H9 (cell line): ENCODE measurements around the gene GPBAR1. TPM values are rescaled to one million over a fixed set of nuclear protein-coding genes. Genes with fewer than 3 reads are reported as not detected.

Experiments
- DNase-seq: peaks from one replicate; pipeline ENCODE4 v3.0.0-alpha.2; 2017
- H2AFZ ChIP-seq: one replicate; pipeline ENCODE4 v1.6.1; 2013; ENCODE audit warnings: mild to moderate bottlenecking, low read length, control low read depth, moderate library complexity
- H2AK5ac ChIP-seq: 2 replicates; pipeline ENCODE4 v1.6.1; 2013; ENCODE audit warnings: low read length, control low read depth, mixed read lengths; ENCODE audit not compliant: insufficient read length
- H2BK120ac ChIP-seq: one replicate; pipeline ENCODE4 v1.6.1; 2013; ENCODE audit warnings: low read depth, mild to moderate bottlenecking, low read length, control low read depth, inconsistent platforms; ENCODE audit not compliant: poor library complexity, severe bottlenecking
- H2BK12ac ChIP-seq: 2 replicates; pipeline ENCODE4 v1.6.1; 2013; ENCODE audit warnings: low read length, control low read depth, mixed read lengths, low read depth; ENCODE audit not compliant: insufficient read length
- H2BK15ac ChIP-seq: 2 replicates; pipeline ENCODE4 v1.6.1; 2013; ENCODE audit warnings: low read depth, low read length, control low read depth
- H2BK20ac ChIP-seq: one replicate; pipeline ENCODE4 v1.6.1; 2013; ENCODE audit warnings: low read depth, mild to moderate bottlenecking, low read length, control low read depth, inconsistent platforms; ENCODE audit not compliant: poor library complexity, severe bottlenecking
- H2BK5ac ChIP-seq: 2 replicates; pipeline ENCODE4 v1.6.1; 2013; ENCODE audit warnings: low read length, control low read depth, mixed read lengths; ENCODE audit not compliant: insufficient read length
- H3K14ac ChIP-seq: 2 replicates; pipeline ENCODE4 v1.6.1; 2013; ENCODE audit warnings: low read length, control low read depth; ENCODE audit not compliant: insufficient read depth
- H3K18ac ChIP-seq: 2 replicates; pipeline ENCODE4 v1.6.1; 2013; ENCODE audit warnings: low read depth, mild to moderate bottlenecking, mixed read lengths, low read length, control low read depth; ENCODE audit not compliant: insufficient read length
- H3K23ac ChIP-seq: 2 replicates; pipeline ENCODE4 v1.6.1; 2013; ENCODE audit warnings: low read length, control low read depth, mixed read lengths, low read depth; ENCODE audit not compliant: insufficient read length
- H3K23me2 ChIP-seq: 2 replicates; pipeline ENCODE4 v1.6.1; 2013; ENCODE audit warnings: low read depth, mild to moderate bottlenecking, mixed read lengths, low read length, control low read depth; ENCODE audit not compliant: insufficient read length, poor library complexity, severe bottlenecking
- H3K27ac ChIP-seq: 2 replicates; pipeline ENCODE4 v1.5.1; 2013; ENCODE audit warnings: low read length, control low read depth, mixed read lengths, low read depth; ENCODE audit not compliant: insufficient read length
- H3K27me3 ChIP-seq: 2 replicates; pipeline ENCODE4 v1.6.1; 2013; ENCODE audit warnings: low read length, control low read depth, inconsistent platforms; ENCODE audit not compliant: insufficient read depth
- H3K4ac ChIP-seq: 2 replicates; pipeline ENCODE4 v1.6.1; 2013; ENCODE audit warnings: low read depth, mild to moderate bottlenecking, control low read depth, inconsistent platforms, low read length, moderate library complexity
- H3K4me1 ChIP-seq: 2 replicates; pipeline ENCODE4 v1.6.1; 2013; ENCODE audit warnings: low read length, control low read depth, inconsistent platforms; ENCODE audit not compliant: insufficient read depth
- H3K4me2 ChIP-seq: 2 replicates; pipeline ENCODE4 v1.6.1; 2013; ENCODE audit warnings: low read length, control low read depth, mixed read lengths; ENCODE audit not compliant: insufficient read length, insufficient read depth
- H3K56ac ChIP-seq: 2 replicates; pipeline ENCODE4 v1.6.1; 2013; ENCODE audit warnings: low read depth, mild to moderate bottlenecking, mixed read lengths, low read length, control low read depth; ENCODE audit not compliant: insufficient read length
- H3K79me1 ChIP-seq: 2 replicates; pipeline ENCODE4 v1.6.1; 2013; ENCODE audit warnings: low read depth, mild to moderate bottlenecking, moderate library complexity, low read length, control low read depth, inconsistent platforms; ENCODE audit not compliant: insufficient read depth, poor library complexity, severe bottlenecking
- H3K79me2 ChIP-seq: 2 replicates; pipeline ENCODE4 v1.6.1; 2013; ENCODE audit warnings: low read length, control low read depth, inconsistent platforms; ENCODE audit not compliant: insufficient read depth
- H3K9ac ChIP-seq: 2 replicates; pipeline ENCODE4 v1.6.1; 2013; ENCODE audit warnings: low read length, control low read depth, mixed read lengths; ENCODE audit not compliant: insufficient read length; ENCODE audit errors: extremely low read depth
- H3K9me3 ChIP-seq: one replicate; pipeline ENCODE4 v1.6.1; 2013; ENCODE audit warnings: low read depth, low read length, inconsistent platforms; ENCODE audit not compliant: control insufficient read depth
- H3T11ph ChIP-seq: one replicate; pipeline ENCODE4 v1.6.1; 2013; ENCODE audit warnings: mild to moderate bottlenecking, low read length, control low read depth, inconsistent platforms
- H4K20me1 ChIP-seq: one replicate; pipeline ENCODE4 v1.6.1; 2013; ENCODE audit not compliant: control insufficient read depth, insufficient read length, insufficient read depth
- H4K5ac ChIP-seq: 2 replicates; pipeline ENCODE4 v1.6.1; 2013; ENCODE audit warnings: low read depth, mild to moderate bottlenecking, mixed read lengths, low read length, control low read depth; ENCODE audit not compliant: insufficient read length
- H4K8ac ChIP-seq: replicated peaks from 2 replicates; pipeline ENCODE4 v1.6.1; 2013; ENCODE audit warnings: low read length, control low read depth, mixed read lengths, low read depth; ENCODE audit not compliant: insufficient read length
- H4K91ac ChIP-seq: 2 replicates; pipeline ENCODE4 v1.6.1; 2013; ENCODE audit warnings: low read depth, mild to moderate bottlenecking, moderate library complexity, mixed read lengths, low read length, control low read depth; ENCODE audit not compliant: insufficient read length
- H3K27ac Mint-ChIP-seq, 3 experiments: 2 replicates in 2 of 3; 3 replicates in 1 of 3; pipeline ENCODE4 v1.8.0; 2020 to 2021; ENCODE audit warnings: mixed read lengths in 3 of 3, mild to moderate bottlenecking in 1 of 3, moderate library complexity in 1 of 3
- H3K27me3 Mint-ChIP-seq: 2 replicates; pipeline ENCODE4 v1.8.0; 2021; ENCODE audit warnings: low read depth, mild to moderate bottlenecking, moderate library complexity, mixed read lengths
- H3K36me3 Mint-ChIP-seq, 3 experiments: 2 replicates in 2 of 3; 3 replicates in 1 of 3; pipeline ENCODE4 v1.8.0; 2020 to 2021; ENCODE audit warnings: low read depth in 3 of 3, mixed read lengths in 3 of 3; ENCODE audit not compliant: insufficient read depth in 1 of 3
- H3K4me1 Mint-ChIP-seq, 2 experiments: 2 replicates each; pipeline ENCODE4 v1.8.0; 2020; ENCODE audit warnings: mixed read lengths in 2 of 2
- H3K4me3 Mint-ChIP-seq, 2 experiments: 2 replicates in 1 of 2; 3 replicates in 1 of 2; pipeline ENCODE4 v1.8.0; 2020 to 2021; ENCODE audit warnings: mild to moderate bottlenecking in 2 of 2, mixed read lengths in 2 of 2, moderate library complexity in 1 of 2
- H3K9me3 Mint-ChIP-seq, 2 experiments: 2 replicates in 1 of 2; 3 replicates in 1 of 2; pipeline ENCODE4 v1.8.0; 2020; ENCODE audit warnings: mild to moderate bottlenecking in 2 of 2, mixed read lengths in 2 of 2, moderate library complexity in 1 of 2
- CTCF ChIP-seq: fragments of 200-600 bp; sonication (generic); conservative IDR thresholded peaks from 3 replicates; pipeline ENCODE4 v1.8.0; 2021; ENCODE audit warnings: antibody characterized with exemption, mild to moderate bottlenecking
- WGBS: extraction: QIAGEN DNeasy Blood & Tissue Kit; methylation state at CpG from one replicate; pipeline ENCODE4 v1.1.7; 2013; ENCODE audit warnings: missing lambda C conversion rate, low lambda C conversion rate, mixed read lengths; ENCODE audit not compliant: insufficient read length; ENCODE audit errors: extremely low coverage; 5-methylcytosine and 5-hydroxymethylcytosine counted together
- total RNA-seq: library from RNA; stranded (reverse); gene quantifications from 2 replicates; pipeline ENCODE4 v1.2.1, GENCODE V29; 2021

The GPBAR1 gene
- total RNA-seq, 1 experiment from 2014 or later, result 0.44 TPM

- no peaks in the 10 kb centered on the region for H3K79me1 ChIP-seq
- H2AK5ac ChIP-seq, result no peak overlapping the region
- H3K79me2 ChIP-seq, result peaks cover 14% of the 10 kb centered on the region; the same call in 1 of the 2 replicates
- no peak for TF ChIP-seq CTCF
- H4K8ac ChIP-seq, result no peak overlapping the region
- H2BK20ac ChIP-seq, result no peak overlapping the region
- H3K23me2 ChIP-seq, result peaks cover 11% of the 10 kb centered on the region
- H2BK15ac ChIP-seq, result no peak overlapping the region
- no peak overlapping the region for H3K18ac ChIP-seq
- H3K27me3 Mint-ChIP-seq, result peaks cover 6% of the 10 kb centered on the region
- no peaks in the 10 kb centered on the region for H4K20me1 ChIP-seq
- H2BK5ac ChIP-seq, result no peak overlapping the region
- H2BK12ac ChIP-seq, result no peak overlapping the region
- H4K5ac ChIP-seq, result no peak overlapping the region
- H3K4me2 ChIP-seq, result no peak overlapping the region
- H3K27ac Mint-ChIP-seq, result no peak overlapping the region
- H3K4ac ChIP-seq, result no peak overlapping the region
- no peak for DNase-seq
- no peaks in the 10 kb centered on the region for H3K27me3 ChIP-seq
- no peaks in the 10 kb centered on the region; a peak in 2 of 7 replicates for H3K36me3 Mint-ChIP-seq
- H3K56ac ChIP-seq, result no peak overlapping the region
- H3K14ac ChIP-seq, result no peak overlapping the region
- H3K27ac ChIP-seq, result no peak overlapping the region
- peaks cover 21 to 22% of the 10 kb centered on the region in 2 experiments for H3K4me1 Mint-ChIP-seq
- WGBS, result no CpG with 5 or more reads among the region's 1 CpG
- H3K4me3 Mint-ChIP-seq, result no peak overlapping the region
- no peak overlapping the region for H2BK120ac ChIP-seq
- H3K9me3 Mint-ChIP-seq, result peaks cover 0 to 5% of the 10 kb centered on the region in 2 experiments; a peak in 2 of 5 replicates
- 0 out of 2 replicates have a peak, but pooled peaks cover 4% of the 10 kb centered on the region for H3K4me1 ChIP-seq
- no peak overlapping the region for H4K91ac ChIP-seq
- H3K9me3 ChIP-seq, result no peaks in the 10 kb centered on the region
- no peak overlapping the region for H2AFZ ChIP-seq
- no peak overlapping the region for H3K9ac ChIP-seq
- H3K23ac ChIP-seq, result no peak overlapping the region
- H3T11ph ChIP-seq, result no peak overlapping the region
Observed at GRCh38 chr2:218214116-218214515, 46.7 kb upstream of the GPBAR1 start.
